COLO668 (cell line): ENCODE data around the gene TMOD3.
A peak's percentile ranks its signal among the peaks of the same experiment; 100 is the strongest.
"Not testable (repeated sequence)": the region's sequence is repeated elsewhere in the genome, so short reads cannot be mapped to it uniquely, and the experiment has no call there.

ENCODE experiments used
- DNase-seq: peaks from one replicate; lab custom pipeline; 2025; ENCODE audit not compliant: unreplicated experiment; lab: John Stamatoyannopoulos, UW

TMOD3 gene

DNA sequence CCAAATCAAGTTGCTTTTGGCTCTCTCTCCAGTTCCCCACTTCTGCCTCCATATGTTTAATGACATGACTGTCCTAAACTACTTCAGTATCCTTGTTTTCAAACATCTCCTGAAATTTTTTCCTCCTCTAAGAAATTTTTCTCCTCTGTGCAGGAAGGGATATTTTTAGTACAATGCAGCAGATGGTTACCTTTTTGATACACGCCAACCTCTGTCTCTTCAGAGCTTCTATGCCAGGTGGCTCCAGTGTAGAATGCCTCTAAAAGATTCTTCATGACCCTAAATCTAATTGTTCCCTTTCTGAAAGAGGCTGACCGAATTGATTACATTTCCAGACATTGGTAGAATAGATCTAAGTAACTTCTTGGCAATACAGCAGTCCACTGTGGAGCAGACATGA lies 33.7 kb downstream of the TMOD3 start:
- DNase-seq, result no peak

DNA sequence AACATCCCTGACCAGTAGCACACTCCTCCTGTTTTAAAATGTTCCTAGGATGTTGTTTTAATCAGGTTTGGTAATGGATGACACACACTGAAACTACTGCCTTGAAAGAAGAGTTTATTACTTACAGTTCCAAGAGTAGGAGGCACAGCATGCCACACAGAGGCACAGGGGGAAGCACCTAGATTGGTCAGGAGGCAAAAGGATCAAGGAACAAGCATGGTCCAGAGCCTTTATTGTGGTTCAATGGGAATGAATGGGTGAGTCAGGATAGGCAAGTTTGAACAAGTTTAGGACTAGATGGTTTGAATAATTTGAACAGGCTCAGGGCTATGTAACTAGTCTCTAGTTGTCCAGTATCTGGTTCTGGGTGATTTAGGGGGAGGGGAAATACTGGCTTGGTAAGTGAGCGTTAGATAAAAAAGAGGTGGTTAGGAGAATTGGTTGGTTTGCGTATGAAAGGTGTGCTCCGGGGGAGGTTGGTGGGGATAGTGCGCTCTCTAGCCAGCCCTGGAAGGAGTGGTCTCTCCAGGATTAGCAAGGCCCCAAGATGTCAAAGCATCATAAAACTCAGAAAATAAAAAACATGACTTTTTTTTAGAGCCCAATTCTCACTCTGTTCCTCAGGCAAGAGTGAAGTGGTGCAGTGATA lies 35.1 kb downstream of the TMOD3 start:
- no peak for DNase-seq

DNA sequence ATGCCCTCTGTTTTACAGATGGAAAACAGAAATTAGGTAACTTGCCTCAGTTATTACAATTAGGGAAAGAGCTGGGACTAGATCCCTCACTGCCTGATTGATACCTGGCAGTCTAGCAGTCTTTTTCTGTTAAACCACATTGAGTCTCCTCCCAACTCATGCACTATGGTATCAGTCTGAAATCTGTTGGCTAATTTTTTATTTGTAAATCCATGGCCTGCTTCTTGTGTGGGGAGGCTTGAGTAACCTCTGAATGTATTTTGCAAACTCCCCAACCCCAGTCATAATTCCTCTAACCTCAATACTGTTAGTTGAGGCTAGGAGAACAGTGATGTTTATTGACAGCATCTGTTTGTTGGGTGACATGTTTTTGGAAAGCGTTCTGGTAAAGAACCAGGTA lies 35.9 kb downstream of the TMOD3 start:
- no peak for DNase-seq

DNA sequence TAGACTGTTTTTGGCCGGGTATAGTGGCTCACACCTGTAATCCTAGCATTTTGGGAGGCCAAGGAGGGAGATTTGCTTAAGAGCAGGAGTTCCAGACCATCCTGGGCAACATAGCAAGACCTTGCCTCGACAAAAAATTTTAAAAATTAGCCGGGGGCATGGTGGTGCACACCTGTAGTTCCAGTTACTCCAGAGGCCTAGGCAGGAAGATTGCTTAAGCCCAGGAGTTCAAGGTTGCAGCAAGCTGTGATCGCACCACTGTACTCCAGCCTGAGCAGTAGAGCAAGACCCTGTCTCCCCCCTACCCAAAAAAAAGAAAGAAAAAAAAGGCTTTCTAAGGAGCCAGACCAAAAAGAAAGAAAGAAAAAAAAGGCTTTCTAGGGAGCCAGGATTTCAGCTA lies 36.7 kb downstream of the TMOD3 start:
- no peak for DNase-seq

- no peak for DNase-seq
Observed at GRCh38 chr15:51866751-51867150, 37.3 kb downstream of the TMOD3 start.

GRCh38 chr15:51869060-51869421 lies 39.6 kb downstream of the TMOD3 start:
- DNase-seq, result no peak

- no peak for DNase-seq
Observed at GRCh38 chr15:51870774-51871173, 41.3 kb downstream of the TMOD3 start.

- DNase-seq, result no peak
Observed at GRCh38 chr15:51874751-51875644, 45.5 kb downstream of the TMOD3 start.

- DNase-seq, result no peak
Observed at GRCh38 chr15:51876169-51876568, 46.7 kb downstream of the TMOD3 start.

GRCh38 chr15:51878446-51879386 lies 49.3 kb downstream of the TMOD3 start:
- DNase-seq, result no peak

DNA sequence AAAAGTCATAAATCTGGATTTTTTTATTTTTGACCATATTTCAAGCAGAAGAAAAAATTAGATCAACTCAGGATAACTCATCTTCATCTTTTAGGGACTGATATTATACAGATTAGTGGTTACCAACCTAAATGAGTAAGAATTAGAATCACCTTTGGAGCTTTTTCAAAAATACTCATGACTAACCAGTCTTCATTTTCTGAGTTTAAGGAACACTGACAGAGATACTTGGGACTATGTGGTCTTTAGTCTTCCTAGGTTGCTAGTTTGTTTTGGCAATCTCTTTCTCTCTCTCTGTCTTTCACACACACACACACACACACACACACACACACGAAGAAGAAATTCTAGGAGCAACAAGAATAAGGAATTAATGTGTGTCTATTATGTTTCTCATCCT lies 50.1 kb downstream of the TMOD3 start:
- no peak for DNase-seq

DNA sequence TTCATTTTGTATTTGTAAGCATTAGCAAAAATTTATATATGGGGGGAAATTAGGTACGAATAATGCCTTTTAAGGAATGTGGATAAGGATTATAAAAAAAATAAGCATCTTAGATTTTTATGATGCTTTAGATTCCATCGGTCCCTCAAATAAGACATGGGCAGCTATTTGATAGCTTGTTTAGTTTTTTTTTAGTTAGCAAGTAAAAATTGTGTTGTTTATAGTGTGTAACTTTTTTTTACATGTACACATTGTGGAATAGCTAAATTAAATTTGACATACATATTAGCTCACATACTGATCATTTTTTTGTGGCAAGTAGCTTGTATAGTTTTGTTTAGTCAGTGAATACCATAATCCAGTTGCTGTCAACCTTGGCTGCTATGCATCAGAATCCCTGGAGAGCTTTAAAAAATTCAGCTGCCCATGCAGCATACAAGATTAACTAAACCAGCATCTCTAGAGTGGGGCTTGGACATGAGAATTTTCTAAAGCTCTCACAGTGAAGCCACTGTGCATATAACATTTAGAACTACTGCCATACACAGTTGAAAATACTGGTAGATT lies 53.9 kb downstream of the TMOD3 start:
- no peak for DNase-seq

DNA sequence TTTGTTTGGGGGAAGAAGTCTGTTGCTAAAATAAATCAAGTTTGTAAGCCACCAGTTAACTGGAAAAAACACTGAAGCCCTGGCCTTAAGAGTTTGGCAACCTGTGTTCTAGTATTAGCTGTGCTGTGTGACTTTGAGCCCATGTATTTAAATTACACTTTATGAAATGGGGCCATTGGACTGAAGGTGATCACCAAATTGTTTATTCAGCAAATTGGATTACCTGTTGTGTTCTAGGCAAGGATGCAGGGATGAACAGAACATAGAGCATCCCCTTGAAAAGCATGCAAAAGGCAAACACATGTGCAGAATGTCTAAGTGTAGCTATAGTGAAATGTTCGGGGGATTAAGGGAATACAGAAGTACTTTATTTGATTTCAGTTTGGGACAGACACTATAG lies 54.6 kb downstream of the TMOD3 start:
- DNase-seq, result no peak

GRCh38 chr15:51884517-51885236 lies 55.2 kb downstream of the TMOD3 start:
- DNase-seq, result no peak

- DNase-seq, result not testable (repeated sequence)
Observed at GRCh38 chr15:51885758-51886157, 56.3 kb downstream of the TMOD3 start.

GRCh38 chr15:51887887-51888592 lies 58.6 kb downstream of the TMOD3 start:
- DNase-seq, result no peak

DNA sequence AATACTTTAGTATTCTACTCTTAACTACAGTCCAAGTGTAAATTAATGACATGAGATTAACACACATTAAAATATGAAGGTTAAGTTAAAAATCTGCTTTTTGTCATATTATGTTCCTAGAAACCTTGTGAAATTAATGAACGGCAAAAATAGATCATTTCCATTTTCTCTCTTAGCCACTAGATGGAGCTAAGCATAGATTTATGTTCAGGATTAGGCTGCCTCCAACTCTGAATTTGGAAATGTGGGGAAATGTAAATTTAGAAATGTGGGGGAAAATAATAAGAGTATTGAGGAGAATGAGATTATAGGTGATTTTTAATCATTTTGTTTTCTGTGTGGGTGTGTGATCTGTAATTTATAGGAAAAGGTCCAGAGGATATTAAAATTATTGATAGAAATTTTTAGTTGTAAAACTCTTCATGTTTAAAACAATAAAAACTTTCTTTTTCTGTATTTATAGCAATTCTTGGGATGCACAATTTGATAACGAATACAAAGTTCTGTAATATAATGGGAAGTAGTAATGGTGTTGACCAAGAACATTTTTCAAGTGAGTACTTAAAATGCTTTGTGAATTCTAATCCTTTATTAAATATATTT lies 59.2 kb downstream of the TMOD3 start:
- DNase-seq, result no peak

DNA sequence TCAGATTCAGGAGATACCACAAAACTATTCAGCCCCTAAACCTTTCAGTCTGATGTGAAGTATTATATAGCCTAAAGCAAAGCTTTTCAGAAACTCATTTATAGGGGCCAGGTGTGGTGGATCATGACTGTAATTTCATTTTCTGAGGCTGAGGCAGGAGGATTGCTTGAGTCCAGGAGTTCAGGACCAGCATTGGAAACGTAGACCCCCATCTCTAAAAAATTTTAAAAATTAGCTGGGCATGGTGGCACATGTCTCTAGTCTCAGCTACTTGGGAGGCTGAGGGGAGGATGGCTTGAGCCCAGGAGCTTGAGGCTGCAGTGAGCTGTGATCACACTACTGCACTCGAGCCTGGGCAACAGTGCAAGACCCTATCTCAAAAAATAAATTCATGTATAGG lies 60.0 kb downstream of the TMOD3 start:
- DNase-seq, result no peak

- peak; percentile 13 for DNase-seq
Observed at GRCh38 chr15:51904421-51904820, 75.0 kb downstream of the TMOD3 start.
